ENCODE results near the gene NRG3. TPM values are rescaled to one million over a fixed set of nuclear protein-coding genes. Genes with fewer than 3 reads are reported as not detected.

NRG3 gene
- total RNA-seq, 6 donors from 2014 or later: 0.44 to 2.7 (median 1.5) TPM; not detected in 1

DNA sequence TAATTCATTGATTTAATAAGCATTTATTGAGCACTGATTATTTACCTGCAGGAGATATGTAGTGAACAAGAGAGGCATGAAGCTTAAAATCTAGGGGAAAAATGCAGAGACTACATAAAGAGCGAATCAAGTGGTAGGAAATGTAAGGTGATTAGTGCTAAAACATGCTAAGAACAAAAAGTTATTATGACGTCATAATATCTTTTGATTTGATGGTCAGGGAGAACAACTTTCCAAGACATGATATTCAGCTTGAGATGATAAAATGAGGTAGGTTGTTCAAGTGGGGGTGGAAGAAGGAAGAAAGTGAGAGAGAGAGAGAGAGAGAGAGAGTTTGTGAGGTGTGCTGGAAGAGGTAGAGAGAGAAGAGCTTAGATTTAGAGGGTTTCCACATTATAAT is 317.7 kb downstream of the NRG3 start:
- TF ChIP-seq POLR2A (IDR thresholded peaks at IDR 0.05): no peak
- TF ChIP-seq POLR2AphosphoS5 (IDR thresholded peaks at IDR 0.05): no peak
- no peak for TF ChIP-seq EP300 (IDR thresholded peaks at IDR 0.05)
- TF ChIP-seq, protein P1, sequence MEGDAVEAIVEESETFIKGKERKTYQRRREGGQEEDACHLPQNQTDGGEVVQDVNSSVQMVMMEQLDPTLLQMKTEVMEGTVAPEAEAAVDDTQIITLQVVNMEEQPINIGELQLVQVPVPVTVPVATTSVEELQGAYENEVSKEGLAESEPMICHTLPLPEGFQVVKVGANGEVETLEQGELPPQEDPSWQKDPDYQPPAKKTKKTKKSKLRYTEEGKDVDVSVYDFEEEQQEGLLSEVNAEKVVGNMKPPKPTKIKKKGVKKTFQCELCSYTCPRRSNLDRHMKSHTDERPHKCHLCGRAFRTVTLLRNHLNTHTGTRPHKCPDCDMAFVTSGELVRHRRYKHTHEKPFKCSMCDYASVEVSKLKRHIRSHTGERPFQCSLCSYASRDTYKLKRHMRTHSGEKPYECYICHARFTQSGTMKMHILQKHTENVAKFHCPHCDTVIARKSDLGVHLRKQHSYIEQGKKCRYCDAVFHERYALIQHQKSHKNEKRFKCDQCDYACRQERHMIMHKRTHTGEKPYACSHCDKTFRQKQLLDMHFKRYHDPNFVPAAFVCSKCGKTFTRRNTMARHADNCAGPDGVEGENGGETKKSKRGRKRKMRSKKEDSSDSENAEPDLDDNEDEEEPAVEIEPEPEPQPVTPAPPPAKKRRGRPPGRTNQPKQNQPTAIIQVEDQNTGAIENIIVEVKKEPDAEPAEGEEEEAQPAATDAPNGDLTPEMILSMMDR (IDR thresholded peaks at IDR 0.05): no peak
- Histone ChIP-seq H3K4me3 (no peak overlapping the region), H3K27me3 (no peaks in the 10 kb centered on the region), H3K27ac (no peak overlapping the region), H3K9me3 (peaks cover 0 to 6% (median 0%) of the 10 kb centered on the region in 4 donors), H3K4me1 (no peaks in the 10 kb centered on the region), H3K36me3 (no peaks in the 10 kb centered on the region)
- DNase-seq: no peak
- no peak for ATAC-seq (ENCODE audit: low FRiP score in 2 of 2)
- 93 to 95% methylated on average over 2 of the region's 2 CpGs for WGBS, 2 donors

DNA sequence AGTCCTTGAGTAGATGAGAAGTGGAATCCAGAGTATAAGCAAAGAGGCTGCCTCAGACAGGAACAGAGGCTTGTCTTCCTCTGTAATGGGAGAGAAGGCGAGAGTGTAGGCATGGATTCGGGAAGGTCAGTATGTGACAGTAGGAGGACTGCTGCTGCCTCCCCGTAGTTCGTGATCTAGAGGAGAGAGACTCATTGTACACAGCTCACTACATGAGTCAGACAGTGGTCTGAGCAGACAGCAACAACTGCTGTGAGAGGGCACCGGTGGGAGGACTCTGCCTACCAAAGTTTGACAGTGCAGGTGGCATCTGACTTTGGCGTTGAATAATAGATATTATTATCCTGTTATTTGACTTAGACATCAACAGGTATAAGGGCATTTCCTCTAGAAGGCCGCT is 319.4 kb downstream of the NRG3 start:
- 94 to 96% methylated on average over 7 of the region's 7 CpGs for WGBS, 2 donors

DNA sequence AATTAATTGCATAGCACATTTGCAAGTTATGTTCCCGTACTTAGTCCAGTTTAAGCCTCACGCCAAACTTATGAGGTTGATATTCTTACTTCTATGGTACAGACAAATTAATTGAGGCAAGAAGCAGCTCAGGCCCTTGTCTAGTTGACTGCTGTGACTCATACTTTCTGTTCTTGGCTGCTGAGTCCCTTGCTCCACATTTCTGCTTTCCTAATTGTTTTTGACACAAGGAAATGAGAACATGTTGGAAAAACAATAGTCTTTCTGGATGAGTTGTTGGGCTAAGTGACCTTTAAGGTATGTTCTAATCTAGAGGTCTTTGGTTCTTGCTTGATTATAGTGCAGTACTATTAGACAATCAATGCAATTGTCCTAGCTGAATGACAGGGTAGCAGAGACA is 331.8 kb downstream of the NRG3 start:
- Histone ChIP-seq H3K27ac (no peak overlapping the region), H3K4me3 (no peak overlapping the region), H3K27me3 (no peaks in the 10 kb centered on the region), H3K36me3 (no peaks in the 10 kb centered on the region), H3K9me3 (no peaks in the 10 kb centered on the region), H3K4me1 (no peaks in the 10 kb centered on the region)
- 92 to 94% methylated on average over 2 of the region's 2 CpGs for WGBS, 2 donors
- ATAC-seq (ENCODE audit: low FRiP score in 2 of 2) (no peak), DNase-seq (no peak)
- TF ChIP-seq POLR2A (IDR thresholded peaks at IDR 0.05) (no peak), POLR2AphosphoS5 (IDR thresholded peaks at IDR 0.05) (no peak)

More for the DNA sequence above, 319.4 kb downstream of the NRG3 start:
- TF ChIP-seq POLR2A (IDR thresholded peaks at IDR 0.05) (no peak), POLR2AphosphoS5 (IDR thresholded peaks at IDR 0.05) (no peak), EP300 (IDR thresholded peaks at IDR 0.05) (no peak)
- TF ChIP-seq, protein P1 (IDR thresholded peaks at IDR 0.05): no peak
- Histone ChIP-seq H3K27ac (no peak overlapping the region), H3K4me3 (no peak overlapping the region), H3K9me3 (peaks cover 0 to 6% (median 0%) of the 10 kb centered on the region in 4 donors), H3K27me3 (no peaks in the 10 kb centered on the region), H3K4me1 (no peaks in the 10 kb centered on the region), H3K36me3 (no peaks in the 10 kb centered on the region)
- DNase-seq: no peak
- ATAC-seq (ENCODE audit: low FRiP score in 2 of 2): no peak

DNA sequence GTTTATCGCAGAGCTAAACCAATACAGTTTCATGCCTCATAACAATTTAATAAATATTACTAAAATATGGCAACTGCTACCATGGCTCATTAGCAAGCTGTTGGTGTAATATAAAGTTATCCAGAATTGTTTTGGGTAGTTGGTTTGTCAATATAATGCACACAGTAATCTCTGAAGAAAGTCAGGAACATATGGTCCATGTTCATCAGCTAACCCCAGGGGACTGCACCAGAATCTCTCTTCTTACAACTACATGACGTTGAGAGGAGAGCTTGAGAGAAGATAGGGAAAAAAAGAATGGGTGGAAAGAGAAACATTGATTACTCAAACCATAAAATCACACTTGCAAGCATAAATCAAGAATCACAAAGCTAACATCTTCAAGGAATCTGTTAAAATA is 333.7 kb downstream of the NRG3 start:
- H3K36me3 ChIP-seq: no peaks in the 10 kb centered on the region
- peaks cover 0 to 7% (median 0%) of the 10 kb centered on the region in 4 donors for H3K4me1 ChIP-seq
- no peak overlapping the region for H3K27ac ChIP-seq
- no peaks in the 10 kb centered on the region for H3K9me3 ChIP-seq
- no peak overlapping the region for H3K4me3 ChIP-seq
- TF ChIP-seq, protein P1 (IDR thresholded peaks at IDR 0.05): no peak
- TF ChIP-seq POLR2AphosphoS5 (IDR thresholded peaks at IDR 0.05) (no peak), POLR2A (IDR thresholded peaks at IDR 0.05) (no peak), EP300 (IDR thresholded peaks at IDR 0.05) (no peak)
- WGBS, 2 donors: 82 to 85% methylated on average over 2 of the region's 2 CpGs
- H3K27me3 ChIP-seq: no peaks in the 10 kb centered on the region
- no peak for ATAC-seq (ENCODE audit: low FRiP score in 2 of 2)
- no peak for DNase-seq

DNA sequence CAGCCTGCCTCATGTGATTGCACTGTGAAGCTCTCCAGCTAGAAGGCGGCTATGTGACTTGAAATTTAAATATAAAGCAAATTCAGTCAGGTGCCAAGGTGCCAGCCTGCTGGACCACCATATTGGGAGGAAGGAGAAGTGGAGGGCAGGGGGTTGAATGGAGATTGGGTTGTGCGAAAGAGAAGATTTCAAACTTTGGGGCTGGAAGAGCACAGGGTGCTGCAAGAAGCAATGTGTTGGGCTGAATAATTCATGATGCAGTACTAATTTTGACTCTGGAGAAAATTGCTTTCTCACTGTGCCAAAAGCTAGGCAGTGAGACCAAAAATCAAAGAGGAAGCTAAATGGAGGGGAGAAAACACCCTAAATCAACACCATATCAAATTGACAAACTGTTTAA is 335.3 kb downstream of the NRG3 start:
- Histone ChIP-seq H3K4me3 (no peak overlapping the region), H3K9me3 (no peaks in the 10 kb centered on the region), H3K4me1 (peaks cover 0 to 7% (median 0%) of the 10 kb centered on the region in 4 donors), H3K27ac (no peak overlapping the region), H3K27me3 (no peaks in the 10 kb centered on the region), H3K36me3 (no peaks in the 10 kb centered on the region)
- ATAC-seq (ENCODE audit: low FRiP score in 2 of 2) (no peak), DNase-seq (no peak)
- TF ChIP-seq POLR2AphosphoS5 (IDR thresholded peaks at IDR 0.05) (no peak), POLR2A (IDR thresholded peaks at IDR 0.05) (no peak), EP300 (IDR thresholded peaks at IDR 0.05) (no peak)
- TF ChIP-seq, protein P1 (IDR thresholded peaks at IDR 0.05): no peak
- WGBS, 2 donors: 91 to 93% methylated on average over 2 of the region's 2 CpGs

Measured in upper lobe of left lung (tissue), 6 donors.